HG03103 (cell line): Measurements from ENCODE around the gene FUBP3.
"Not testable (repeated sequence)": the region's sequence is repeated elsewhere in the genome, so short reads cannot be mapped to it uniquely, and the experiment has no call there.

Source experiments
- ATAC-seq: cut with Tn5 transposase; IDR thresholded peaks from one replicate; pipeline ENCODE4 v1.9.1; 2021; ENCODE audit warnings: low read depth; ENCODE audit not compliant: unreplicated experiment

The FUBP3 gene

DNA sequence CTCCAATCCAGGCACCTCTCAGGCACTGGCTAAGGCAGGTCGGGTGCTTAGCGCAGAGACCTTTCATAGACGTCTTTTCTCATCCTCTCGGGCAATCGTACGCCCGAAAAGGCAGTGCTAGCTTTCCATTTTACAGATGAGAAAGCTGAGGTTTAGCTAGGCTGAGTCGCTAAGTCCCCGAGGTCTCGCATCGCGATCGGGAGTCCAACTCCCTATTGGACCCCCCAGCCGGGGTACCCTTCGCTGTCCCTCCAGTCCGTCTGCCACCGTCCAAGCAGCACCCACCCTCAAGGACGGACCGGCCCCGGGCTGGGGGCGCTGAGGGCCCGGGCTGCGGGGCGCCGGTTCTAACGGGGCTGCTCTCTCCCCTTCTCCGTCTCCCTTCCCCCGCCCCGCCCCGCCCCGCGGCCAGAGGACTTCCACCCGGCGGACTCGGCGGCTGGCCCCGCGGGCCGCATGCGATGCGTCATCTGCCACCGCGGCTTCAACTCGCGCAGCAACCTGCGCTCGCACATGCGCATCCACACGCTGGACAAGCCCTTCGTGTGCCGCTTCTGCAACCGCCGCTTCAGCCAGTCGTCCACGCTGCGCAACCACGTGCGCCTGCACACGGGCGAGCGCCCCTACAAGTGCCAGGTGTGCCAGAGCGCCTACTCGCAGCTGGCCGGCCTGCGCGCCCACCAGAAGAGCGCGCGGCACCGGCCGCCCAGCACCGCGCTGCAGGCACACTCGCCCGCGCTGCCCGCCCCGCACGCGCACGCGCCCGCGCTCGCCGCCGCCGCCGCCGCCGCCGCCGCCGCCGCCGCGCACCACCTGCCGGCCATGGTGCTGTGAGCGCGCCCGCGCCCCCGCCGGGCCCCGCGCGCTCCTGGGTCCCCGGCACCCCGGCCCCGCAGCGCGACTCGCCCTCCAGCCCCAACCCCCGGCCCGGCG is 101.7 kb downstream of the FUBP3 start:
- ATAC-seq = no peak

DNA sequence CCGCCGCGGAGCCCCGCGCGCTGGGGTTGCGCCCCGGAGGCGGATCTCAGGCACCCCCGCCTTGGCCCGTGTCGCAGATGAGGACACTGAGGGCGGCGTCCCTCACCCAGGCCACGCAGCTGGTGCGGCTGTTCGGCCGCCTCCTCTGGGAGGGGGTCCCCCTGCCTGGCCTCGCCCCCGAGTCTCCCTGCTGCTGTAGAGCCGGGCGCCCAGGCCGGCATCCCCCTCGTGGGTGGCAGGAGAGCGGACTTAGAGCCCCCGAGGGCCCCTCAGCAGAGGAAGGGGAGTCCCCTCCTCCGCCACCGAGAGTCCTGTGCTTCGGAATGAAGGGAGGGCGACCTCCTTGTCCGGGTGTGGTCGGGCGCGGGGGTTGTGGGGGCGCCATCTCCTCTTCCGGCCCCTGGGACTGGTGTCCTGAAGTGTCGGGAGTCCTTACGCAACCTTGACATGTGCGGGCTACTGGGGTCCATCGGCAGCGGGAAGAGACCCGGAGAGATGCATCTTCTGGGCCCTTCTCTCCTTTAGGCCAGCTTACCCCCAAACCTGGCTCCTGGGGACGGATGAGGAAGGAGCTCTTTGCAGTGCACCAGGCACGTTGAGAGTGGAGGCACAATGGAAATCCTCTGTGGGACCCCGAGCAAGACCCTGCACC is 102.5 kb downstream of the FUBP3 start:
- no peak for ATAC-seq

DNA sequence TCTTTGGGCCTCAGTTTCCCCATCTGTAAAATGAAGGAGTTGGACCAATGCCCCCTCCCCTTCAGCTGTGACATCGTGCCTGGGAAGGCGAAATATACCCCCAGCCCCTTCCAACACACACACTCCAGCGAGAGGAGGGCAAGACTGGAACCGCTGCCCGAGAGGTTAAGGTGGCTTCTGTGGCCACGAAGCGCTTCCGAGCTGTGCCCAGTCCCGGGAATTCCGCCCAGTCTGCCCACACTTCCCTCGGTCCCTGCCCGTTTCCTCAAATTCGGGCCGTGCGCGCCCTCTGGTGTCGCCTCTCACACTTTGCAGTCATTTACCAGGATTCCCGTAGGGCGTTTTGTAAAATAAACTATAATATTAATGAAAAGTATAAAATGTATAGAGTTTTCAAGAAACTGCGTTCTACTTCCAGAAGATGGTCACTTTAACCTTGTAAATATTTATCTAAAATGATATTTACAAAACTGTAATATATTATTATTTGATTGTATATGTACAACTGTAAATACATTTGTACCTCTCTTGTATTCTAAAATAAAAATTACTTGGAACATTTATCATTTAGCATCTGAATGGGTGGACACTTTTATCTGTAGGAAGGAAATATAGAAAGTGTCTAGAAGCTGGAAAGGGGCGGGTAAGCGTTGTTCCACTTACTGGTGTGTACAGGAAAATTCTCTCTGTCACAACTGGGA is 103.2 kb downstream of the FUBP3 start:
- no peak for ATAC-seq

GRCh38 chr9:130685104-130685503 is 105.7 kb downstream of the FUBP3 start:
- no peak for ATAC-seq

- not testable (repeated sequence) for ATAC-seq
Observed at GRCh38 chr9:130685945-130686344, 106.6 kb downstream of the FUBP3 start.

DNA sequence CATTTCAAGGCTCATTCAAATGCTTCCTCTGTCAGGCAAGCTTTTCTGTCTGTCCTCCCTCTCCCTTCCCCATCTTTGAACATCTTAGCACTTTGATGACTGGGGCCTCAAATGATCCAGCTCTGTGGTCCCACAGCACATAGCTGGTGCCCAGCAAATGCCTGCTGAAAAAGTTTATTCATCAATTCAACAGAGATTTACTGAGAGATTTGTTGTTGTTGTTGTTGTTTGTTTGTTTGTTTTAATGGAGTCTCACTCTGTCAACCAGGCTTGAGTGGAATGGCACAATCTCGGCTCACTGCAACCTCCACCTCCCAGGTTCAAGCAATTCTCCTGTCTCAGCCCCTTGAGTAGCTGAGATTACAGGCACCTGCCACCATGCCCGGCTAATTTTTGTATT is 108.2 kb downstream of the FUBP3 start:
- no peak for ATAC-seq
